T-helper 2 cell (primary cell): ENCODE data around the gene HSD3B2.
"Not testable (repeated sequence)": the region's sequence is repeated elsewhere in the genome, so short reads cannot be mapped to it uniquely, and the experiment has no call there.

Source experiments
- DNase-seq, 5 experiments: peaks; one replicate each; pipeline versions ENCODE4 v3.0.0 to v3.0.0-alpha.2; 2012 to 2022
- total RNA-seq, 2 donors: gene quantifications; one replicate each; lab custom pipeline; 2026; lab: John Stamatoyannopoulos, UW

The HSD3B2 gene
- total RNA-seq: 0 reads per million in 2 donors

GRCh38 chr1:119414950-119415349 is at the start of gene HSD3B2:
HSD3B2 (plus strand) TSS chr1:119415150; CDS start chr1:119415420, 270 bp downstream.
- DNase-seq: no peak

GRCh38 chr1:119366424-119366823 is 48.5 kb upstream of the HSD3B2 start:
- no peak for DNase-seq

- DNase-seq: no peak
Measured at GRCh38 chr1:119367432-119368124, 47.4 kb upstream of the HSD3B2 start.

GRCh38 chr1:119368554-119368953 is 46.4 kb upstream of the HSD3B2 start, which contains the start of gene HAO2:
HAO2 (plus strand) TSS chr1:119368785; CDS start chr1:119381086, 12,301 bp downstream.
- DNase-seq: no peak

GRCh38 chr1:119370748-119371147 is 44.2 kb upstream of the HSD3B2 start:
- DNase-seq: no peak

DNA sequence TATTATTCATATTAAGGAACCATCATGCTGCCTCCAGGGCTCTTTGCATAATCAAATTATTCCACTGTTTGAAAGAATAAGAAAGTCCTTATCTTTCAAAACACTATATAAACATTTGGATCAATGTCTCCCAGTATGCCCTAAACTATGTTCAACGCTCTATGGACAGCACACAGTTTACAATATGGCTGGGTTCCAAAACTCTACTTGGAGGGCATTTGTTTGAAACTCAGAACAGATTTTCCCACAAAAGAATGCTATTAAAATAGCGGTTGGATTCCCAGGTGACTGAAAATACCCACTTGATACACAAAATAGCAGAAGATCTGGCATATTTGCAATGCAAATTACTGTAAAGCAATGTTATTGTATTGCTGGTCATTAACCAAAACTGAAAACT is 43.1 kb upstream of the HSD3B2 start:
- no peak for DNase-seq

DNA sequence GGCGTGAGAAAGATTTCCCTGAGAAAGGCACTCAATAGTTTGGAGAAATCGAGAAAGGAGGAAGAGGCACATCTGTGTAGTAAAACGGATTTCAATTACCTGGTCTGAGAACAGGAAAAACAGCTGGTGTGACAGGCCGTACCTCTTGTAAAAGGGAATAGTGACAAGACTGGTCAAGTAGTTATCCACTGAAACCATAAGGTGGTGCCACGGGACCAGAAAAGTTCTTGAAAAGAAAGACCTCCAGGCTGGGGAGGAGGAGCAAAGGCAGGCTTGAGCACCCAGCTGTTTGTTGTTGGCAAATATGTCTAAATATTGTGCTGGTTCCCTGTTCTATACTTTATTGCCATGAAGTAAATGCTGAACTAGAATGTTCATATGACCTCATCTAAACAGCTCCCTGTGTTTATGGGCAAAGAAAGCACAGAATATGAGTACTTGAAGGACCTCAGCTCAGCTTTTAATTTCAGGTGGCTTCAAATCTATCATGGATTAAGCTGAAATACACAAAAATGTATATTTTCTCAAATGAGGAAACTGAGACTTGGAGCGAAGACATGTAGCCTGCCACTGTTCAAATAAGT is 42.4 kb upstream of the HSD3B2 start:
- no peak for DNase-seq

DNA sequence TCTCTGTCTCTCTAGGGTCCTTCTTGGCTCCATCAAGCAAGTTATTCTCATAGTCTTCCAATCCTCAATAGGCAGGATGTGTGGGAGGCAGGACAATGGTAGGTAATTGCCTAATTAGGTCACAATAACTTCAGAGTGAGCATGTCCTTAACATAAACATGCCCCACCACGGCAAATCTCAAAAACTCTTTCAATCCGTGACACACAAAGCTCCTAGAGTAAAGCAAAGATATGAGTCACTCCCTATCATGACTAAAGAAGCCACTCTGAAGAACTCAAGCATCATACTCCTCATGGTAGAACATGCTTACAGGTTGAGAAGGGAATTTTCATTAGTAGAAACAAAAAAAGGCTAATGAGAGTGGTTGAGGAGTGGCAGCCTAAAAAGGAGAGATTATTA is 41.5 kb upstream of the HSD3B2 start:
- DNase-seq: no peak

- DNase-seq: no peak
Measured at GRCh38 chr1:119374208-119374874, 40.6 kb upstream of the HSD3B2 start.

- no peak for DNase-seq
Measured at GRCh38 chr1:119375366-119375765, 39.6 kb upstream of the HSD3B2 start.

DNA sequence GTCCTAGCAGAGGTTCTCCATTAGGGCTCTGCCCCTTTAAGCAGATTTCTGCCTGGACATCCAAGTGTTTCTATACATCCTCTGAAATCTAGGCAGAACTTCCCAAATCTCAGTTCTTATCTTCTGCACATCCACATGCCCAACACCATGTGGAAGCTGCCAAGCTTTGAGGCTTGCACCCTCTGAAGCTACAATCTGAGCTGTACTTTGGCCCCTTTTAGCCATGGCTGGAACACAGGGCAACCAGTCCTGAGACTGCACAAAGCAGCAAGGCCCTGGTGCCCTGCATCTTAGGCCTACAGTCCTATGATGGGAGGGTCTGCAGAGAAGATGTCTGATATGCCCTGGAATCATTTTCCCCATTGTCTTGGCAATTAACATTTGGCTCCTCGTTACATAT is 38.4 kb upstream of the HSD3B2 start:
- no peak for DNase-seq

DNA sequence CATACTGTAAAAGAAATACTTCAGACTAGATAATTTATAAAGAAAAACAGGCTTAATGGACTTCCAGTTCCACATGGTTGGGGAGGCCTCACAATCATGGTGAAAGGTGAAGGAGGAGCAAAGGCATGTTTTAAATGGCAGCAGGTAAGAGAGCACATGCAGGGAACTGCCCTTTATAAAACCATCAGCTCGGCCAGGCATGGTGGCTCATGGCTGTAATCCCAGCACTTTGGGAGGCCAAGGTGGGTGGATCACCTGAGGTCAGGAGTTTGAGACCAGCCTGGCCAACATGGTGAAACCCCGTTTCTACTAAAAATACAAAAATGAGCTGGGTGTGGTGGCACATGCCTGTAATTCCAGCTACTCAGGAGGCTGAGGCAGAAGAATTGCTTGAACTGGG is 37.4 kb upstream of the HSD3B2 start:
- not testable (repeated sequence) for DNase-seq

DNA sequence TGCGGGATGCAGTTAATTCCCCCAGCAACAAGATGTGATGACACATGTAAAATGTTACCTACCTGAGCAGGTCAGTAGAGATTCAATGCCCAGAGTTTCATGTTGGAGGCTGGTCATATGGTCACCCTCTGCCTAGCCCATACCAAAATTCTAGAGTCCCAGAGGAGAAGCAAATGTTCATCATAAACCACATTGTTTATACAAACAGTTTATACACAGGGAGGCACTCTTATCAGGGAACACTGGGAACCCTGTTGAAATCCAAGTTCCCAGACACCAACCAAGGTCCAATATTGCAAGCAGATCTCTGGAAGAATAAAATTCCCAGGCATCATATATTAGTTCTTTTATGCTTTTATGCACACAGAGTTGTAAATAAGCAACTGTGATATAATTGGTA is 35.8 kb upstream of the HSD3B2 start:
- no peak for DNase-seq

- no peak for DNase-seq
Measured at GRCh38 chr1:119380304-119380703, 34.6 kb upstream of the HSD3B2 start.

DNA sequence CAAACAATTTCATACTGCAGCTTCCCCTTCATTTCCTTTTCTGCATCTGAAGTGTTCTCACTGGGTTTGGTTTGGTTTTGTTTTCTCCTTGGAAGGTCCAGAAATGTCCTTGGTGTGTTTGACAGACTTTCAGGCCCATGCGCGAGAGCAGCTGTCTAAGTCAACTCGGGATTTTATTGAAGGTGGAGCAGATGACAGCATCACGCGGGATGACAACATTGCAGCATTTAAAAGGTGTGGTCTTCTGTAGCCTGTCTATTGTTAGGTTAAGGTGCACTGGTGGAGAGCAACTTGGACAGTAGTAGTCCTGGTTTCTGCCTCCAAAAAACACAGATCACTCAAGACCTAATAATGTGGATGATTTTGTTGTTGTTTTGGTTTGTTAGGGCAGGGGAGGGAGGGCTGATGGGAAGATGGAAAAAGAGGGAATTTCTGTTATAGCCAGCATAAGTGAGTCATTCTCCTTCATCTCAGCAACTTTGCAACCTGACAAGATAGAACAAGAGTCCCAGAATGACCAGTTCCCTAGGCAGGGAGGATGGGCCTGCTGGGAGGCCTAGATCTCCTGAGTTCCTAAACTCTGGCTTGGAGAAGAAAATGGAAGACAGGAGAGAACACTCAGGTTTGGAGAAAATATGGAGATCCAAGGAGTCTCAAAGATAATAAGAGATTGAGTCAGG is 33.8 kb upstream of the HSD3B2 start:
- DNase-seq: no peak

DNA sequence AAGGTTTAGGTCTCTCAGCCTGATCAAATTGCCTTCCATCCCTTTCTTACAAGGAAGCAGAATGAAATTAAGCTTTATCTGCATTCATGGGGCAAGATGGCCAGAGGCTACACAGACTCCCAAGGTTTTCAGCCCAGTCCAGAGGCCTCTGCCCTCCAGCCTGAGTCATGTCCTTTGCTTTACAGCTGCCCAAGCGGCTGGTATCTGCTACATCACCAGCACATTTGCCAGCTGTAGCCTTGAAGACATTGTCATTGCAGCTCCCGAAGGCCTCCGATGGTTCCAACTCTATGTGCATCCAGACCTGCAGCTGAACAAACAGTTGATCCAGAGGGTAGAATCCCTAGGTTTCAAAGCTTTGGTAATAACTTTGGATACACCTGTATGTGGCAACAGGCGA is 30.4 kb upstream of the HSD3B2 start:
- no peak for DNase-seq

DNA sequence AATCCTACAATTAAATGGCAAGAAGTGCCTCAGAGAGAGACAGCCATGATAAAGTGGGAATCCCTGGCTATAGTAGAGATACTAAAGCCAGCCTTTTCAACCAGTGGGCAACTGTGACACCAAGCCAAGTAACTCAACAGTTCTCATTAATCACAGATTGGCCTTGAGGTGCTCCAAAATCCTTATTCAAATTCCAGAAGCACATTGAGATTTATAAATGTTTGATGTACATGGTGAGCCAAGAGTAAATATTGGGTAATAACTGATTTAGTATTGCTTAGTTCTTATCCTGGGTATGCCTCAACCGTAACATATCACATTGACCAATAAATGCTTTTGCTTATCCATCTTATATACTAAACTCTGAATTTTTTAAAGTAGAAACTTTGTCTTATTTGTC is 29.3 kb upstream of the HSD3B2 start:
- DNase-seq: no peak

GRCh38 chr1:119387858-119388257 is 27.1 kb upstream of the HSD3B2 start:
- no peak for DNase-seq

- DNase-seq: no peak
Measured at GRCh38 chr1:119388450-119388849, 26.5 kb upstream of the HSD3B2 start.

GRCh38 chr1:119390526-119390925 is 24.4 kb upstream of the HSD3B2 start:
- no peak for DNase-seq

DNA sequence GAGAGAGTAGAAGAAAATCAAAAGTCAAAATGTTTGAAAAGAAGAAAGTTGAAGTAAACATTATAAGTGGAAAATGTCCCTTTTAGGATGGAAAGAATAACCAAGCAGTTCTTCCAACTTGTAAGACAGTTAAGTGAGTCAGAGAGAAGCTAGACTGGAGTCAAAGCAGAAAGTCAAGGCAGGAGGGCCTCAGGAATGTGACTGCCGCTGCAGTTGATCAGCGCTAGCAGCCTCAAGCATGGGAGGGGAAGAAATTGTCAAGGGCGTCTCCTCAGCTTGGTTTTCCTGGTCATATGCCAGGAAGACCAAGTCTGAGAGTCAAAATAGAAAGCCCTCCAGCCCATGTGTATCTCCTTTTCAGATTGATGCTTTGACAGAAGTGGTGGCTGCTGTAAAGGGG is 23.2 kb upstream of the HSD3B2 start:
- DNase-seq: no peak

- DNase-seq: no peak
Measured at GRCh38 chr1:119394085-119394484, 20.9 kb upstream of the HSD3B2 start.

- DNase-seq: no peak
Measured at GRCh38 chr1:119396982-119397381, 18.0 kb upstream of the HSD3B2 start.
